CD14-positive monocyte (primary cell): ENCODE results near the gene P2RY11. TPM values are rescaled to one million over a fixed set of nuclear protein-coding genes. Genes with fewer than 3 reads are reported as not detected.
A peak's percentile ranks its signal among the peaks of the same experiment; 100 is the strongest.

ENCODE experiments used
- DNase-seq, 3 donors: peaks; one replicate each; pipeline ENCODE4 v3.0.0-alpha.2; 2011 to 2022
- H2AFZ ChIP-seq: 2 replicates; pipeline ENCODE4 v1.6.0; 2012; ENCODE audit warnings: mild to moderate bottlenecking, low read depth, low read length, inconsistent platforms; ENCODE audit not compliant: insufficient read depth, poor library complexity, severe bottlenecking
- H3K27ac ChIP-seq, 2 donors: 1 replicate in 1 of 2; 2 replicates in 1 of 2; pipeline ENCODE4 v1.5.1; 2012 to 2013; ENCODE audit warnings: low read length in 2 of 2, control low read depth in 1 of 2, inconsistent platforms in 1 of 2, low read depth in 1 of 2, mild to moderate bottlenecking in 1 of 2
- H3K27me3 ChIP-seq, 2 donors: one replicate each; pipeline versions ENCODE4 v1.6.0 to v1.6.1; 2011 to 2013; ENCODE audit warnings: low read length in 2 of 2; ENCODE audit not compliant: control insufficient read depth in 2 of 2, insufficient read depth in 2 of 2
- H3K36me3 ChIP-seq, 2 donors: replicated peaks in 1 of 2; 1 replicate in 1 of 2; 2 replicates in 1 of 2; pipeline versions ENCODE4 v1.5.1 to v1.6.1; 2012 to 2013; ENCODE audit warnings: low read length in 2 of 2, control low read depth in 1 of 2, inconsistent platforms in 1 of 2, mild to moderate bottlenecking in 1 of 2; ENCODE audit not compliant: insufficient read depth in 2 of 2, control insufficient read depth in 1 of 2
- H3K4me1 ChIP-seq, 2 donors: 1 replicate in 1 of 2; 2 replicates in 1 of 2; pipeline versions ENCODE4 v1.5.1 to v1.6.1; 2012 to 2013; ENCODE audit warnings: low read length in 2 of 2, control low read depth in 1 of 2, inconsistent platforms in 1 of 2, mild to moderate bottlenecking in 1 of 2, moderate library complexity in 1 of 2; ENCODE audit not compliant: insufficient read depth in 2 of 2, control insufficient read depth in 1 of 2
- H3K4me2 ChIP-seq: replicated peaks from 2 replicates; pipeline ENCODE3; 2012; ENCODE audit warnings: low read length, moderate library complexity, mild to moderate bottlenecking; ENCODE audit not compliant: poor library complexity, severe bottlenecking; ENCODE audit errors: extremely low read depth
- H3K4me3 ChIP-seq, 3 experiments: fragments of 200-600 bp in 1 of 3; sonication (generic) in 1 of 3; replicated peaks in 1 of 3; 1 replicate in 2 of 3; 2 replicates in 1 of 3; pipeline ENCODE4 v1.5.1; 2011 to 2013; ENCODE audit warnings: low read length in 3 of 3, mild to moderate bottlenecking in 3 of 3, control low read depth in 2 of 3, low read depth in 2 of 3, inconsistent platforms in 1 of 3, moderate library complexity in 1 of 3
- H3K79me2 ChIP-seq: 2 replicates; pipeline ENCODE4 v1.6.0; 2012; ENCODE audit warnings: mild to moderate bottlenecking, control low read depth, inconsistent platforms, low read length, moderate library complexity; ENCODE audit not compliant: insufficient read depth
- H3K9ac ChIP-seq: 2 replicates; pipeline ENCODE4 v1.6.0; 2017; ENCODE audit warnings: low read length, mild to moderate bottlenecking; ENCODE audit not compliant: insufficient read depth, poor library complexity, severe bottlenecking
- H3K9me3 ChIP-seq, 2 donors: replicated peaks in 1 of 2; 1 replicate in 1 of 2; 2 replicates in 1 of 2; pipeline versions ENCODE4 v1.5.1 to v1.6.1; 2012 to 2013; ENCODE audit warnings: low read length in 2 of 2, control low read depth in 1 of 2; ENCODE audit not compliant: control insufficient read depth in 1 of 2, insufficient read depth in 1 of 2
- H4K20me1 ChIP-seq: 2 replicates; pipeline ENCODE4 v1.6.0; 2012; ENCODE audit warnings: mild to moderate bottlenecking, low read length, control low read depth, moderate library complexity; ENCODE audit not compliant: insufficient read depth
- H3K27ac Mint-ChIP-seq, 7 donors: one replicate each; pipeline ENCODE4 v1.8.0; 2020; ENCODE audit warnings: mild to moderate bottlenecking in 7 of 7, mixed read lengths in 7 of 7, moderate library complexity in 6 of 7, inconsistent platforms in 2 of 7
- H3K27me3 Mint-ChIP-seq, 3 donors: one replicate each; pipeline ENCODE4 v1.8.0; 2021 to 2022; ENCODE audit warnings: low read depth in 3 of 3, mild to moderate bottlenecking in 3 of 3, mixed read lengths in 3 of 3, moderate library complexity in 3 of 3, inconsistent platforms in 1 of 3
- H3K36me3 Mint-ChIP-seq, 2 donors: one replicate each; pipeline ENCODE4 v1.8.0; 2020; ENCODE audit warnings: mixed read lengths in 2 of 2, inconsistent platforms in 1 of 2, mild to moderate bottlenecking in 1 of 2
- H3K4me1 Mint-ChIP-seq: one replicate; pipeline ENCODE4 v1.8.0; 2020; ENCODE audit warnings: mild to moderate bottlenecking, mixed read lengths
- H3K4me3 Mint-ChIP-seq, 2 donors: one replicate each; pipeline ENCODE4 v1.8.0; 2020; ENCODE audit warnings: mild to moderate bottlenecking in 2 of 2, mixed read lengths in 2 of 2, moderate library complexity in 1 of 2
- H3K9me3 Mint-ChIP-seq, 7 donors: one replicate each; pipeline ENCODE4 v1.8.0; 2020 to 2022; ENCODE audit warnings: mixed read lengths in 7 of 7, mild to moderate bottlenecking in 6 of 7, moderate library complexity in 6 of 7, inconsistent platforms in 2 of 7
- WGBS: methylation state at CpG from one replicate; pipeline ENCODE4 v1.1.5; 2013; ENCODE audit warnings: missing lambda C conversion rate; ENCODE audit not compliant: insufficient coverage; 5-methylcytosine and 5-hydroxymethylcytosine counted together
- intact Hi-C, 2 donors: fragments of 100-400 bp; cut with micrococcal nuclease; formaldehyde crosslinking; loops; one replicate each; pipeline versions ENCODE4 v1.15.0 to v1.15.1; 2023
- polyA plus RNA-seq, 3 donors: library from polyadenylated mRNA; depleted of rRNA in 1 of 3; unstranded in 2 of 3; stranded (reverse) in 1 of 3; fragments of 300-500 nt in 2 of 3; fragments of >200 nt in 1 of 3; fragmentation: Illumina TruSeq in 2 of 3; gene quantifications; 1 replicate in 2 of 3; 2 replicates in 1 of 3; pipeline ENCODE4 v1.2.3, GENCODE V29; 2012 to 2021
- TF ChIP-seq, protein P1 (sequence below): fragments of 200-600 bp; IDR thresholded peaks from one replicate; pipeline ENCODE4 v1.8.0; 2022; ENCODE audit warnings: antibody characterized with exemption, mild to moderate bottlenecking

The P2RY11 gene
- polyA plus RNA-seq, 3 donors = 0.50 to 10.0 (median 0.69) TPM

- Mint-ChIP-seq H3K4me3 (no peak overlapping the region), H3K4me1 (peaks cover 34% of the 10 kb centered on the region), H3K36me3 (peaks cover 7 to 18% of the 10 kb centered on the region in 2 donors), H3K27me3 (no peaks in the 10 kb centered on the region), H3K9me3 (no peaks in the 10 kb centered on the region), H3K27ac (peak overlapping the region in 2 of 7 donors; percentile 16 to 42)
- Histone ChIP-seq H4K20me1 (peaks cover 25% of the 10 kb centered on the region), H3K4me1 (peaks cover 44 to 56% of the 10 kb centered on the region in 2 donors), H3K36me3 (peaks cover 8 to 12% of the 10 kb centered on the region in 2 donors), H3K27ac (no peak overlapping the region), H3K9me3 (no peaks in the 10 kb centered on the region), H3K27me3 (no peaks in the 10 kb centered on the region), H2AFZ (no peak overlapping the region), H3K4me3 (no peak overlapping the region), H3K4me2 (no peak overlapping the region), H3K79me2 (peaks cover 26% of the 10 kb centered on the region), H3K9ac (no peak overlapping the region)
- no peak for DNase-seq
- TF ChIP-seq, protein P1, sequence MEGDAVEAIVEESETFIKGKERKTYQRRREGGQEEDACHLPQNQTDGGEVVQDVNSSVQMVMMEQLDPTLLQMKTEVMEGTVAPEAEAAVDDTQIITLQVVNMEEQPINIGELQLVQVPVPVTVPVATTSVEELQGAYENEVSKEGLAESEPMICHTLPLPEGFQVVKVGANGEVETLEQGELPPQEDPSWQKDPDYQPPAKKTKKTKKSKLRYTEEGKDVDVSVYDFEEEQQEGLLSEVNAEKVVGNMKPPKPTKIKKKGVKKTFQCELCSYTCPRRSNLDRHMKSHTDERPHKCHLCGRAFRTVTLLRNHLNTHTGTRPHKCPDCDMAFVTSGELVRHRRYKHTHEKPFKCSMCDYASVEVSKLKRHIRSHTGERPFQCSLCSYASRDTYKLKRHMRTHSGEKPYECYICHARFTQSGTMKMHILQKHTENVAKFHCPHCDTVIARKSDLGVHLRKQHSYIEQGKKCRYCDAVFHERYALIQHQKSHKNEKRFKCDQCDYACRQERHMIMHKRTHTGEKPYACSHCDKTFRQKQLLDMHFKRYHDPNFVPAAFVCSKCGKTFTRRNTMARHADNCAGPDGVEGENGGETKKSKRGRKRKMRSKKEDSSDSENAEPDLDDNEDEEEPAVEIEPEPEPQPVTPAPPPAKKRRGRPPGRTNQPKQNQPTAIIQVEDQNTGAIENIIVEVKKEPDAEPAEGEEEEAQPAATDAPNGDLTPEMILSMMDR = no peak
- WGBS = no CpG with 5 or more reads among the region's 6 CpGs
- intact Hi-C loops = loop anchor here in 1 of 2 donors (10.0 kb wide), 1 partner anchor 73 kb away; the partner anchor contains the start of gene DNMT1
Measured at GRCh38 chr19:10122045-10122444, 10.6 kb downstream of the P2RY11 start.

DNA sequence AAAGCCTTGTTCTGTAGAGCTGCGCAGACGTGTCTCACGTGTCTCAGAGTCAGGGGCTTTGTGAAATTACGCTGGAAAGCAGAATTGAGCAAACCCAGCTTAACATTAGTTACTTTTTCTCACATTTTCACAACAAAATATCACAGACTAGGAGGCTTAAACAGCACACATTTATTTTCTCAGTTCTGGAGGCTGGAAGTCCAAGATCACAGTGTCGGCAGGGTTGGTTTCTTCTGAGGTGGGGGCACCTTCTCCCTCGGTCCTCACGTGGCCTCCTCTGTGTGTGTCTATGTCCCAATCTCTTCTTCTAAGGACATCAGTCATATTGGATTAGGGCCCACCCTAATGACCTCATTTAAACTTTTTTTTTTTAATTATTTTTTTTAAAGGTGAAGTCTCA lies 12.9 kb downstream of the P2RY11 start:
- TF ChIP-seq, protein P1 = no peak
- Histone ChIP-seq H3K4me3 (no peak overlapping the region), H2AFZ (no peak overlapping the region), H3K79me2 (peaks cover 8% of the 10 kb centered on the region), H3K27me3 (no peaks in the 10 kb centered on the region), H3K36me3 (no peaks in the 10 kb centered on the region), H4K20me1 (peaks cover under 1% of the 10 kb centered on the region), H3K27ac (no peak overlapping the region), H3K4me2 (no peak overlapping the region), H3K4me1 (peaks cover 42 to 53% of the 10 kb centered on the region in 2 donors), H3K9me3 (no peaks in the 10 kb centered on the region), H3K9ac (no peak overlapping the region)
- peaks cover 0 to 5% of the 10 kb centered on the region in 2 donors for H3K36me3 Mint-ChIP-seq
- 100% methylated on average over 4 of the region's 7 CpGs for WGBS
- peaks cover 27% of the 10 kb centered on the region for H3K4me1 Mint-ChIP-seq
- no peaks in the 10 kb centered on the region for H3K27me3 Mint-ChIP-seq
- no peak for DNase-seq
- H3K4me3 Mint-ChIP-seq = no peak overlapping the region
- intact Hi-C loops = loop anchor here in 1 of 2 donors (10.0 kb wide), 1 partner anchor 70 kb away; the partner anchor contains the start of gene DNMT1
- no peaks in the 10 kb centered on the region for H3K9me3 Mint-ChIP-seq
- peak overlapping the region in 5 of 7 donors; percentile 6 to 65 (median 46) for H3K27ac Mint-ChIP-seq
